ENCODE measurements around the gene IL17RD. TPM values are rescaled to one million over a fixed set of nuclear protein-coding genes. Genes with fewer than 3 reads are reported as not detected.
A peak's percentile ranks its signal among the peaks of the same experiment; 100 is the strongest.

The IL17RD gene
- total and polyA plus RNA-seq, 9 of the 15 experiments (the other 6 are each of a cell fraction or from before 2014, with no cell fraction given) = under 0.01 to 0.09 (median 0.04) TPM; not detected in 4

DNA sequence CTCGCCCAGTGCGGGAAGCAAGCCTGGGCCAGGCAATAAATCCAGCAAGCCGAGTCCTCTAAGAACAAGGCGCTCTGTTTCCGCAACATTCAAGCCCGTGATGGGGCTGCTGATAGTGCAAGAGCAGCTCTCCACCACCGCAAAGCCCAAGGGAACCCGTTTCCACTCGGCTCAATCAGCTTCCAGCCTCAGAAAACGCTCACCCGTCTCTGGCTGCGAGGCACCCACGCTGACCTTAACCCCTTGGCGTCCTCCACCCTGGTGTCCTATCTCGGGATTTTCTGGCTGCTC lies 86.9 kb downstream of the IL17RD start (continued):
- peak; percentile 41; the same call in 1 of the 2 replicates for TF ChIP-seq ADNP (tag; IDR thresholded peaks at IDR 0.05)
- TF ChIP-seq HNRNPLL (IDR thresholded peaks at IDR 0.05; ENCODE audit: low read depth, low read length, poor library complexity, severe bottlenecking) = peak; percentile 44

DNA sequence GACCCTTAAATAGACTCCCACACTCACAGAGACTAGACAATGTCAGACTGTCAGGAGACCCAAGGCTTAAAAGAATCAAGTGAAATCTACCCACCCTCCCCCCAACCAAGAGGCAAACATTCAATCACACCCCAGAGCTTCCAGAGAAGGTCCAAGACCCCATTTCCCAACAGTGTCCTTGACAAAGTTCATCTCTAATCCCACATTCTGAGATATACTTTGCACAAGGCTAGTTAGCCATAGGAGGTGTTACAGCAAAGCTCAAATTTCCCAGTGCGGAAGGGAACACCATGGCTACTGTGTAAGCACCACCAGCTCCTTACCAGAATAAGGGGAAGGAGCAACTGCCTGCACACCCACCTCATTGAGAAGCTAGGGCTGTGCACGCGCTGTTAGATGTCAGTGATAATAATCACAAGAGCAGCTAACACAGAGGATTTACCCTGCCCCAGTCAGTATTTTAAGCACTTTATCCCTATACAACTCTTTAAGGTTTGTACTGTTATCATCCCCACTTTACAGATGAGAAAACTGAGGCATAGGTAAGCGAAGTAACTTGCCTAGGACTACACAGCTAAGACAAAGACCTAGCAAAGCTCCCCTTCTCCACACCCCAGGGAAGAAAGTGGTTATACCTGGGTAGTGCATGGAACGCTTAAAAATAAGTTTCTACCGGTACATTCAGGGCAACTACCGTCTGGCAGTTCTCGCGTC lies 87.4 kb downstream of the IL17RD start:
- in situ Hi-C loops (cut with MboI) = no loop called here

More for the DNA sequence above, 87.4 kb downstream of the IL17RD start:
- no peaks in the 10 kb centered on the region for H3K9me3 ChIP-seq (replicated peaks; ENCODE audit: control insufficient read depth, insufficient read depth, low read depth, low read length)
- H3K36me3 ChIP-seq (ENCODE audit: control insufficient read depth, insufficient read depth, low read length) = no peaks in the 10 kb centered on the region
- H3K79me2 ChIP-seq (ENCODE audit: control insufficient read depth, insufficient read depth, low read length) = no peaks in the 10 kb centered on the region
- WGBS (ENCODE audit: insufficient coverage, low coverage, missing lambda C conversion rate) = 25% methylated on average over 6 of the region's 9 CpGs
- H2AFZ ChIP-seq (ENCODE audit: low read depth, low read length) = peak overlapping the region; percentile 91
- CTCF ChIA-PET (ENCODE audit: low intra/inter-chr PET ratio) = no interaction called here
- no peak overlapping the region for H3K27ac ChIP-seq (ENCODE audit: extremely low read depth, low read depth, low read length)
- intact Hi-C loops (cut with micrococcal nuclease) = loop anchor here (5.0 kb wide), 1 partner anchor 70 kb away; no protein-coding TSS in a partner anchor
- H3K9ac ChIP-seq (ENCODE audit: insufficient read depth in 1 of 2, low read depth in 2 of 2, low read length in 2 of 2) = peak overlapping the region; percentile 51 to 94; a peak in 3 of 4 replicates
- FAIRE-seq (no peak), DNase-seq (ENCODE audit: extremely low read depth in 1 of 4, low spot score in 3 of 4) (no peak), ATAC-seq (no peak)
- peak overlapping the region; percentile 53 for H3K4me3 ChIP-seq
- no peaks in the 10 kb centered on the region for H3K27me3 ChIP-seq (ENCODE audit: control insufficient read depth in 2 of 2, insufficient read depth in 2 of 2, low read length in 2 of 2)
- no peaks in the 10 kb centered on the region for H3K9me1 ChIP-seq (ENCODE audit: control insufficient read depth, insufficient read depth, low read length)
- TF ChIP-seq ADNP (tag; IDR thresholded peaks at IDR 0.05) (peak; percentile 87), ZNF354B (CRISPR knock-in tag; IDR thresholded peaks at IDR 0.05) (no peak), KDM1A (IDR thresholded peaks at IDR 0.05) (peak; percentile 79 to 82), SMARCA5 (IDR thresholded peaks at IDR 0.05) (peak; percentile 58; the same call in 1 of the 2 replicates), MED1 (CRISPR knock-in tag; IDR thresholded peaks at IDR 0.05; ENCODE audit: borderline replicate concordance) (no peak), RBM25 (IDR thresholded peaks at IDR 0.05; ENCODE audit: low read depth, low read length, severe bottlenecking) (peak; percentile 89), CHD4 (IDR thresholded peaks at IDR 0.05; ENCODE audit: insufficient read depth, insufficient replicate concordance, low read depth, low read length, poor library complexity, severe bottlenecking) (peak; percentile 80), ERF (CRISPR knock-in tag; IDR thresholded peaks at IDR 0.05) (no peak), BCOR (IDR thresholded peaks at IDR 0.05) (peak; percentile 95), CBX3 (IDR thresholded peaks at IDR 0.05; ENCODE audit: borderline replicate concordance in 1 of 2, low read length in 2 of 2) (0 out of 3 replicates have a peak, but pooled peaks of 1 of the 2 experiments have one; percentile 38), HDAC2 (IDR thresholded peaks at IDR 0.05) (peak; percentile 73; the same call in 1 of the 2 replicates)
- peak overlapping the region; percentile 80 for H3K4me2 ChIP-seq (ENCODE audit: insufficient read depth, low read length)
- H4K20me1 ChIP-seq (replicated peaks; ENCODE audit: control insufficient read depth, insufficient read depth, low read length) = no peaks in the 10 kb centered on the region
- BruUV-seq (replicated peaks) = no TSS peak
- peaks cover 0 to 17% of the 10 kb centered on the region in 2 experiments; a peak in 3 of 5 replicates for H3K4me1 ChIP-seq (replicated peaks in 1 of 2; ENCODE audit: control insufficient read depth in 2 of 2, insufficient read depth in 2 of 2, low read length in 2 of 2)
- POLR2A ChIA-PET = no interaction called here

Measured in K562 (cell line).